GM12801 (cell line): ENCODE data around the gene LCOR.

Experiments
- TF ChIP-seq, protein P1 (sequence below): IDR thresholded peaks from one replicate; pipeline ENCODE4 v1.5.1; 2011; ENCODE audit warnings: control low read depth; ENCODE audit not compliant: insufficient read length; ENCODE audit errors: extremely low read depth

LCOR gene

DNA sequence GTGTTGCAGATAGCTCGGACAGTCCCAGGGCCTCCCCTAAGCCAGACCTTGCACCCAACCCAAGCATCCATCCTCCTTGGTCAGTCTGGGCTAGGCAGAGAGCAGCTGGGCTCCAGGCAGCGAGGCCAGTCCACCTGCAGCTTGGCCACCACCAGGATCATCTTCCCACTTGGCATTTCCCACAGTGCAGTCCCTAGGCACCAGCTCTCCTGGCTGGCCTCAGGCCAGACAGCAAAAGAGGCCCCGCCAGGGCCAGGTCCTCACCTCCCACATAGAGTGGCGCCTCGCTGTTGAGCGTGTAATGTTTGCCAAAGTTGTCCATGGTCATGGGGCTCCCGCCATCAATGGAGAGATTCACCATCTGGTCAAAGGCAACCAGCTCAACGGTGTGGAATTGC lies 171.7 kb downstream of the LCOR start:
- TF ChIP-seq, protein P1, sequence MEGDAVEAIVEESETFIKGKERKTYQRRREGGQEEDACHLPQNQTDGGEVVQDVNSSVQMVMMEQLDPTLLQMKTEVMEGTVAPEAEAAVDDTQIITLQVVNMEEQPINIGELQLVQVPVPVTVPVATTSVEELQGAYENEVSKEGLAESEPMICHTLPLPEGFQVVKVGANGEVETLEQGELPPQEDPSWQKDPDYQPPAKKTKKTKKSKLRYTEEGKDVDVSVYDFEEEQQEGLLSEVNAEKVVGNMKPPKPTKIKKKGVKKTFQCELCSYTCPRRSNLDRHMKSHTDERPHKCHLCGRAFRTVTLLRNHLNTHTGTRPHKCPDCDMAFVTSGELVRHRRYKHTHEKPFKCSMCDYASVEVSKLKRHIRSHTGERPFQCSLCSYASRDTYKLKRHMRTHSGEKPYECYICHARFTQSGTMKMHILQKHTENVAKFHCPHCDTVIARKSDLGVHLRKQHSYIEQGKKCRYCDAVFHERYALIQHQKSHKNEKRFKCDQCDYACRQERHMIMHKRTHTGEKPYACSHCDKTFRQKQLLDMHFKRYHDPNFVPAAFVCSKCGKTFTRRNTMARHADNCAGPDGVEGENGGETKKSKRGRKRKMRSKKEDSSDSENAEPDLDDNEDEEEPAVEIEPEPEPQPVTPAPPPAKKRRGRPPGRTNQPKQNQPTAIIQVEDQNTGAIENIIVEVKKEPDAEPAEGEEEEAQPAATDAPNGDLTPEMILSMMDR, result no peak

GRCh38 chr10:97004591-97004990 lies 172.5 kb downstream of the LCOR start:
- TF ChIP-seq, protein P1, result no peak

- TF ChIP-seq, protein P1, result no peak
Observed at GRCh38 chr10:97005349-97005748, 173.3 kb downstream of the LCOR start.

DNA sequence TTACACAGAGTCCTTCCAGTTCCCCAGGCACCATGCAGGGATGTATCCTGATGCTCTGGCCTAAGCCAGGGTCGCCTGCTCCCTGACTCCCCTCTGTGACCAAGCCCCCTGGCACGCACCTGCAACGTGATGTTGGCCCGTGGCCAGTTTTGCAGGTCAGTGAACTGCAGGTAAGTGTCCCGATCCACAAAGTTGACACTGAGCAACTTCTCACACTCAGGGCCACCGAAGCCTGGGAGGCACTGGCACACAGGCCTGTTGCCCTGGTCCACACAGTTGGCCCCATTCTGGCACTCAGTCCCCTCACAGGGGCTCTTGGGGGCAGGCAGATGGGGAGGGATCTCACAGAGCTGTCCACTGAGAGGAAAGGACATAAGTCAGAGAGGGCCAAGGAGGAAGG lies 174.3 kb downstream of the LCOR start:
- TF ChIP-seq, protein P1, result no peak

GRCh38 chr10:97007417-97007816 lies 175.3 kb downstream of the LCOR start:
- TF ChIP-seq, protein P1, result no peak

DNA sequence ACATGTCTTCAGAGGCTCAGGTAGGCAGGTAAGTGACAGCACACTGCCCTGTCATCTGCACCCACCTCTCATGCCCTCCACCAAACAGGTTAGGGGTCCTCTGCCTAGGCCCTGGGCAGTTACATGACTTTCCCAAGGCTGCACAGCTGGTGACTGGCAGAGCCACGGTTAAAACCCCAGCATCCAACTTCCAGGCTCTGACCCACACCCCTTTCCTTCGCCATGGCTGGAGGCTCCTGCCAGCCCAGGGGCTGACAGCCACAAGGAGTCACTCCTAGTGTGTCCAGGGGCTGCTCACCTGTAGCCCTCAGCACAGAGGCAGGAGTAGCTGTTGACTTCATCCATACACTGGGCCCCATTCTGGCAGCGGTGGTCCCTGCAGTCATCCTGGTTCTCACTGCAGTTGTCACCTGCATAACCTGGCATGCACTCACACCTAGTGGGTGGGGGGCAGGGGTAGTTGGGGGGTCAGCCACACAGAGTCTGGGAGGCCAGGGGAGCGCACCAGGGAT lies 178.7 kb downstream of the LCOR start:
- TF ChIP-seq, protein P1, result no peak

DNA sequence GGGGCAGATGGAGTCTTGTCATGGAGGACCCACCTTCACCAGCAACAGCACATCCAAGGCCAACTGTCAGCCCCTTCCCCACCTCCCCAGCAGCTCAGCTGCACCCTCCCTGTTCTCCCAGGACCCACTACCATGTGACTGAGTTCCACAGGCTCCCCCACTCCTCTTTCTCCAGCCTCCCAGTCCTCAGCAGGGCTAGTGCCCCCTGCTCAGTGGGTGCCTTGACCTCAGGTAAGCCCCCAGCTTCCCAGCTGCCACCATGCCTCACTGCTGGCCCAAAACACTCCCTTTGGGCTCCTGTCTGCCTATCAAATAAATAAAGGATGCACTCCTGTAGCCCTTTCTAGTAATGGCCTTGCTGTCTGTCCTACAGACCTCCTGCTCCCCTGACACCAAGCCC lies 179.3 kb downstream of the LCOR start:
- TF ChIP-seq, protein P1, result no peak

DNA sequence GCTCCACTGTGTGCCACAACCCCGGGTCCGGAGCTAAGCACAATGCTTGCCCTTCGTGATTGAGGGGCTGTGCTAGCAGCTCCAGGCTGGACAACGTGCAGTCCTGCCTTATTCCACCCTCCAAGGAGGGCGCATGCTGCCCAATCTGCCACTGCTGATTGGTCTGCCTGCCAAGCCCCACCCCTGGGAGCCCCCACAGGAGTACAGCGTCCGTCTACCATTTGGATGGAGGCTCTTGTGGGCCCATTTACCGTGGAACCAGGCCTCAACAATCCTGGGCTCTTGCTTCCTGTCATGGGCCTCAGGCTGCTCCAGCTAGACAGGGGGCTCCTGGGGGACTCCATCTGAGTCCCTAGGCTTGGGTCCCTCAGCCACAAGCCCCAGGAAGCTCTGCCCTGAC lies 180.4 kb downstream of the LCOR start:
- TF ChIP-seq, protein P1, result no peak
